GM19238 (cell line): Measurements from ENCODE around the gene USH2A.

Experiments
- DNase-seq: peaks from one replicate; pipeline ENCODE4 v3.0.0; 2011; ENCODE audit warnings: low spot score; ENCODE audit not compliant: insufficient read length

USH2A gene

DNA sequence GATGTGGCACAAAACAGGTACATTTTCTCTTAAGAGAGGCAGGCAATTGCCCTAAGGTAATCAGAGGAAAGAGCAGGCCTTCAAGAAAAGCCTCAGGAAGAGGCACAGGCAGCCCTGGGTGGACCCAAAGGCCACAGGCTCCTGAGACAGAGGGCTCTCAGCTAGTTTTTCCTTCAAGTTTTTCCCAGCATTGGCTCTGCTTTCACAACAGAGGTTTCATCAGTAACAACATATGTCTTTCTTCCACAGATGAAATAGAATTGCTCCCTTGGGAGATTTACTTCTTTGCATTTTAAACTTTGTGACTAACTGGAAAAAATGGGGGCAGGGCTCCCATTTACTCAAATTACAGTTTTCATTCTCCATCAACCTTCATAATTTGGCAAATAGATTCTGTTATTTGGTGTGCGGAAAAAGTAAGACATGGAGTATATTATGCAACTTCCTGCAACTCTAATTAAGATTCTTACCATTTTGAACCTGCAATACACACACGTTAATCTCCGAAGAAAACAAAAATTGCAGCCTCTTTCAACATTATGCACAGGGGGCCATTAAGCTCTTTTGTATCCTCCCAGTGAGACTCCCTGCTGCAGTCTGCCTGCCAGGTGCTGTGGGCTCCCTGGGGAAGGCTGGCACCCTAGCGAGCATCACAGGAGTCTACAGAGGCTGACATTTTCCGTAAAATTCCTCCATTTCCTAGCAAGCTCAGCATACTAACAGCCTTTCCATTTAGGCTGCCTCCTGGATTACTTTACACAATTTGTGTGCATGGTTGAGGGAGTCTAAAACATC lies 282.3 kb downstream of the USH2A start:
- DNase-seq: no peak

DNA sequence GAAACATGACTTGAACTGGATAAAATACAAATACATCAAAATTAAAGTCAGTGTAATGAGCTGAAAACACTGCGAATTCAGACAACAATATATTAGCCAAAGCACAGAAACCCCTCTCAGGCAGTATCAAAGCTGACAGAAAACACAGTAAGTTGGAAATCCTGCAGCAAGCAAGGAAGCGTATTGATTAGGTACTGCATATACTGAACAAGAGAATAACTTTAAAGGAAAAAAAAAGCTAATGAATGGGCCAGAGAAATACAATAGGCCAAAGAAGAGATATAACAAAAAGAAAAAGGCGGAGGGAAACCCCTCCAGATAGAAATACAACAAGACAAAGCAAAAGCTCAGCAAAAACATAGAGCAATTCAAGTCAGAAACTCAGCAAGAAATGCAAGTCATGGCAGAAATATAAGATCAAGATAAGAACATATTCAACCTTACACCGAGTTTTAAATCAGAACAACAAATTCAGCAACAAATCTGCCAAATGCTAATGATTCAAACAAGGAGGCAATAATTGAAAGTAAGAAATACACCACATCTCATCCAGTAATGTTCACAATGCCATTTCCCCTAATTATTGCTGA lies 299.0 kb downstream of the USH2A start:
- no peak for DNase-seq

DNA sequence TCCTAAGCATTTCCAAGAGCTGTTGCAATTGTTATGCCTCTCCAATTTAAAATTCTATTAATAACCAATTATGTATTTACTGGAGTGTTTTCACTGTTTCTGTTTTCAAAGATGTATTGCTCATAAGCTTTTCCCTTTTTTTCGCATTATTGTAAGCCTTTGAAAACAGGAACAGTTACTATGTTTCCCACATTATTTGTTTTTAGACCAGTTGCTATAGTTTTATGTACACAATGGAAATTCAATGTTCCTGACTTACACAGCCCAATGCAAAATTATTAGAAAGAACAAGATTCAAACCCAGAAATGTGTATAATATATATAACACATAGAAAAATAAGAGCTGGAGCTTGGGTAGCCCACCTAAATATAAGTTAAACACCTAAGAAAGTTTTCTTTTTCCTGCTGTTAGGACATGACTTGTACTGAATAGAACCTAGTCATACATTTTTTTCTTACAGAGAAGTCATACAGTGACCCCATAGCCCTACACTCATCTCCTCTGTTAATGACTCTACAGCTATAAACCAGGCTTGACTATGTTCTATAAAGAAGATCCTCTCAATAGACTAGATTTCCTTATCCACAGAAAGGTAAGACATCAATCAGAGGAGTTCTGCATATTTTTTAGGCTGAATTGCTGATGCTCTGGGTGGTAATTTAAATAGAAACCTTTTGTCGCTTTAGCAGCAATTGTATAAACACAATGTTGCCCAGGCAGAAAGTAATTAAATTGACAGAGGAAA lies 299.6 kb downstream of the USH2A start:
- DNase-seq: no peak

DNA sequence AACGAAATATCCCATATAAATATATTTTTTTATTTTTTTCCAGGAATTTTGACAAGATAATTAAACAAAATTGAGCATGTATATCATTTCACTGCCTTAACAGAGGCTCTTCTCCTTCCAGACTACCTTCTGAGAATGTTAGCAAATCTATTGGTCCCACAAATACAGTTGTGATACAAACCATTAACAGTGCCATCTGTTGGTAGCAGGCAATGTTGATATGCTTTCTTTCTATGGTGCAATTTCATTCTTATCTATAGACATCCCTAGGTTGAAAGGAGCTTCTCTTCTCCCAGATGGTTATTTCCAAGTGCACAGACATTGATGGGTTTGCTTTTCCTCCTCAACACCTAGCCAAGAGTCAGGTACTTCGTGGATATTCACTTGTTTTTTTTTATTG lies 303.6 kb downstream of the USH2A start:
- DNase-seq: no peak

DNA sequence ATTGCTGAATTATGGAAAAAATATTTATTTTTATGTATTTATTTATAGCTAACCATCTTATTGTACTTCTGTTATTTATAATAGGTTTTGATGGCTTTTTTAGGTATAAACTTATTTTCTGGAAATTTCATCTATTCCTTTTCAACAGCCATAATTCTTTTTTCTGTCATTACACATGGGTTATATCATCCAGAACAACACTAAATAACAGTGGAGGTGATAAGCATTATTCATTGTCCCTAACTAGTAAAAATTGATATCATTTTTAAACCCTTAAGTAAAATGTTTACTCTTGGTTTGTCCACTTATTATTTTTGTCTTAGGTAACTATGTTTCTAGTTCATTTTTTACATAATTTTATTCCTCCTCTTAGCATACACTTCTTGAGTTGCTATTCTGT lies 309.1 kb downstream of the USH2A start:
- DNase-seq: no peak

DNA sequence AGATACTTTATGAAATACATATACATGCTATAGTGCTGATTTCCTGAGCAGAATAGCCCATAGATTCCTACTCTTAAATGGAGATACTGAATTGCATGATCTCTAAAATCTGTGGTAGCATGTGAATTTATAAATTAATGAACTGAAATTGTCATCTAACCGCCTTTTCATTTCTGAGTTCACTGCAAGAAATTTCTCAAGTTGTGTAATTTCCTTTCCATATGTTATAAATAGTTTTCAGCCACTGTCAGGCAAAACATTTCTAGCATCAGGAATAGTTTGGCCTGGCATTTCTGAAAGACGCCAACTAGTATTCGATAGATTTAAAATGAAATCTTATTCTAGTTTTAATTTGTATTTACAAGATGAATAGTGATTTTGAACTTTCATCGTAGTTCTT lies 310.1 kb downstream of the USH2A start:
- DNase-seq: no peak

DNA sequence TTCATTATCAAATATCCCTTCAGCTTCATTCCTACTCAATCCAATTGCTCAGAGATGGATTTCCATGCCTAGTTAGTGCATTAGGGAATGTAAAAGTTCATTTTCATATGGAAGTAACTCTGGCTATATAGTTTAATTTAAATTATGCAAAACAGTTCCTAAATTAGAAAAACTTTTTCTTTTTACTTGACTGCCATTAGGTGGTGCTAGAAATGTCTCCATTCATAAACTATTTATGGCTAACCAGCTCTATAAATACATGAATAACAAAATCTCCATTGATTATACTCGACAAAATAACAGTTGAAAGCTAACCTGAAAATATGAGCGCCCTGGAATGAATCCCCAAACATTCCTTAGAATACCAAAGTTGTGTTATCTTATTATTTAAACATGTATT lies 311.4 kb downstream of the USH2A start:
- DNase-seq: no peak

DNA sequence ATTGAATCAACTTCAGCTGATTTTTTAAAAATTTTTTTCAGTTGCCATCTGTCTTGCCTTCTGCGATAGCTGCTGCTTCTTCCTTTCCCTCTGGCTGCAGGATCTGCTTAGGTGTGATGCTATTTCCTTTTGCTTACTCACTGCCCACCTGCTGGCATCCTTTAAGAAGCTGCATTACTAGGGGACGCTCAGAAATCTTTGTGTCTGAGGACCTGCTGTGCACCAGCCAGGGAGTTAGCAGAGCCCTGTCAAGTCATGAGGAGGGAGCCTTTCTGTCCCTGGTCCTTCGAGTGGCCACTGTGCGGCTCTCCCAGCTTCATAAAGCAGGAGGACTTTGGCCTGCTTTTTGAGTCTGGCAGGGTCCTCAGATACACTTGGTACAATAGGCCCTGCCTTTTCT lies 327.8 kb downstream of the USH2A start:
- DNase-seq: no peak

DNA sequence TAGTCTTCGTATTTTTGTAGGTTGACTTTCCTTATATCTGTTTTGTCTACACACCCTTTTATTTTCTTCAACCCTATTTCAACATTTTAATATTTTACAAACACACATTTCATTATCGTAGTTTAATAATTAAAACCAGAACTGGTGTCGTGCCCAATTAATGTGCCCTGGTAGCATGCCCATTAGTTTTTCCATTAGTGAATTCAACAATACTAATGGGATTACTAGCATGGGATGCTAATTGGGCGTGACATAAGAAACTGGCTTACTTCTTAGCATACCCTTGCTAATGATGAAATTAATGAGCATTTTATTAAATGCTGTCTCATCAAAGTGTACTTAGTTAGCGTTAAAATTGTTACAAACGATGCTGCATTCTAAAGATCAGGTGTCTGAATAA lies 332.7 kb downstream of the USH2A start:
- no peak for DNase-seq

GRCh38 chr1:216086678-216087077 lies 336.6 kb downstream of the USH2A start:
- no peak for DNase-seq

DNA sequence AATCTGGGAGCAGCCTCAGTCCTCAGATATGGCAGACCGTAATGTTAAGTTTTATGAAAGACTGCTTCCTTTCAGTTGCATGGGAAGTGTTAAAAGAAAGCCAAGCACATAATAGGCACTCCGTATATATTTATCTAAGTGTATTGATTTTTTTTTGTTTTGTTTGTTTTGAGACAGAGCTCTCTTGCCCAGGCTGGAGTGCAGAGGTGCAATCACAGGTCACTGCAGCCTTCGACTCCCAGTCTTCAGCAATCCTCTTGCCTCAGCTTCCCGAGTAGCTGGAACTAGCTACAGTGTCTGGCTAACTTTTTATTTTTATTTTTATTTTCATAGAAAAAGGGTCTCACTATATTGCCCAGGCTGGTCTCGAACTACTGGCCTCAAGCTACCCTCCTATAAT lies 341.8 kb downstream of the USH2A start:
- DNase-seq: no peak

- no peak for DNase-seq
Measured at GRCh38 chr1:216076751-216077150, 346.5 kb downstream of the USH2A start.

DNA sequence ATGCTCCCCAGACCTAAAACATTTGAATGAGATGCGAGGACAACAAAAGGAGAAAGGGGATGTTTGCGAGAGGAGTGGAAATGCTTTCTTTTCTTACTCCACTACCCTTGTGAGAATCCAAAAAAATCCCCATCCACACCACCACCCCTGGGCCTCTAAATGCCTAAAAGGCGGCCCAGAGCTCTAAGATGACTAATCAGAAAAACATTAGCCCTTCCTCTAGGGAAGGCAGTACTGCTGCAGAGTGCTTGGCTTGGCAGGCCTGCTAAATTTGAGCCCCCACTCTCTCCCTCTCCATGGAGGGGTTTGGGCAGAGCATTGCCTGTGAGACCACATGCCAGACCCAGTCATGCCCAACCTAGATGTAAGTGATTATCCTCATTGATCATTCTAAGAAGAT lies 347.9 kb downstream of the USH2A start:
- DNase-seq: no peak

- DNase-seq: no peak
Measured at GRCh38 chr1:216073793-216074595, 349.3 kb downstream of the USH2A start.

GRCh38 chr1:216071262-216071661 lies 352.0 kb downstream of the USH2A start:
- no peak for DNase-seq

DNA sequence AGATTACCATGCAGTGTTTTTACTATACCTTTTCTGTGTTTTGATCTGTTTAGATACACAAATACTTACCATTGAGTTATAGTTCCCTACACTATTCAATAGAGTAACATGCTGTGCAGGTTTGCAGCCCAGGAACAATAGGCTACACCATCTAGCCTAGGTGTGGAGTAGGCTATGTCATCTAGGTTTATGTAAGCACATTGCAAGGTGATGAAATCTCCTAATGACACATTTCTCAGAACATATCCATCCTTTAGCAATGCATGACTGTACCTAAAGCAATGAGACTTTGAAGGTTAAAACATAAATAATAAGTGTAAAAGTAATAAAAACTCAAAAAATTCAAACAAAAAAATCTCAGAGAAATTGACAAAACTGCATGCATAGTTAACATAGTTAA lies 358.6 kb downstream of the USH2A start:
- no peak for DNase-seq

DNA sequence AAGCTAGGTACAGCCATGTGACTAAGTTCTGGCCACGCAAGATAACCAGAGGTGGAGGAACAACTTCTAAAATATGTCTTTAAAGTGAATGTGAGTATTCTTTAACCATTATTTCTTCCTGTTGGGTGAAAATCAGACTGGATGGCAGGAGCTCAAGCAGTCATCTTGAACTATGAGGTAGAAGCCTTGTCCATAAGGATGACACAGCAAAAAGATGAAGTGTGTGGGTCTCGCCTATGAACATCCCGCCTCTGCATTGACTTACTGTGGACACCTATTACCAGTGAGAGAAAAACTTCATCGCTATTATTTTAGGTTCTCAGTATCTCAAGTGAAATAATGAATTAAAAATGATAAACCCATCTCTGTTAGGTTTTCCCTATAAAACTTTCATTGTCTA lies 365.3 kb downstream of the USH2A start:
- DNase-seq: no peak

- no peak for DNase-seq
Measured at GRCh38 chr1:216057063-216057462, 366.2 kb downstream of the USH2A start.

GRCh38 chr1:216055004-216055403 lies 368.2 kb downstream of the USH2A start:
- no peak for DNase-seq

DNA sequence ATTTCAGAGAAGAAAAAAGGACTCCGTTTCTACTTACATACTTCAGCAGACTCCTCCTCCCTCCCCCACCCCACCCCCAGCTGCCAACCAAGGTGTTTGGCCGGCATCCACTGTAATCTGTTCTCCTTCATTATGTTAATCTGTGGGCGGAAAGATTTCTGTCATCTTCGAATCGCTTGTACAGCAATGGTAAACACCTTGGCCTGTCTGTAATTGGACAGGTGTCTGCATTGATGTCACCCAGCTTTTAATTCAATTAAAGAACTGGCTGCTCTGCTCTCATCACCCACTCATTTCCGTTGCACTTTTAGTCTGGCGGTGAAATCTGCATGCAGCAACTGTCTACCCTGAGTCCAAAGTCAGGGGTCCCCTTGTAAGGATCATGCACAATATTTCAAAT lies 368.6 kb downstream of the USH2A start:
- no peak for DNase-seq

- DNase-seq: no peak
Measured at GRCh38 chr1:216051071-216051470, 372.2 kb downstream of the USH2A start.
